ENCODE data around the gene PTPRM.
"Not testable (repeated sequence)": the region's sequence is repeated elsewhere in the genome, so short reads cannot be mapped to it uniquely, and the experiment has no call there.

The PTPRM gene

DNA sequence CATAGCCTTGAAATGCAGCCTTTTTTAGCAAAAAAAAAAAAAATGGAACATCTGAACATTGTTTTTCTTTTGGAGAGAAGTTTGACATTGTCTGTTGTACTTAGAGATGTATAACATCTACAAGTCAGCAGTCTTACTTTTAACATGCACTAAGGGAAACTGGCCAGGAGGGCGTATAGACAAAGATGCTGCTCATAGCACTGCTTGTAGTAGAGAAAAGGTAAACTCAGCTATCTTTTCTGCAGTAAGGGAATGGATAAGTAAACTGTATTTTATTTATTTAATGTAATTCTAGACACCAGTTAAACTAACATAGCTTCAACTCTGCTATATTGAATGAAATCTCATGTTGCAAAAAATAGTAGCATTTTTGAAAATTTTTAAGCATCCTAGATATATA, 489.6 kb downstream of the PTPRM start:
- no peak overlapping the region for H3K4me3 ChIP-seq (ENCODE audit: low read depth, low read length)
- TF ChIP-seq, protein P1, sequence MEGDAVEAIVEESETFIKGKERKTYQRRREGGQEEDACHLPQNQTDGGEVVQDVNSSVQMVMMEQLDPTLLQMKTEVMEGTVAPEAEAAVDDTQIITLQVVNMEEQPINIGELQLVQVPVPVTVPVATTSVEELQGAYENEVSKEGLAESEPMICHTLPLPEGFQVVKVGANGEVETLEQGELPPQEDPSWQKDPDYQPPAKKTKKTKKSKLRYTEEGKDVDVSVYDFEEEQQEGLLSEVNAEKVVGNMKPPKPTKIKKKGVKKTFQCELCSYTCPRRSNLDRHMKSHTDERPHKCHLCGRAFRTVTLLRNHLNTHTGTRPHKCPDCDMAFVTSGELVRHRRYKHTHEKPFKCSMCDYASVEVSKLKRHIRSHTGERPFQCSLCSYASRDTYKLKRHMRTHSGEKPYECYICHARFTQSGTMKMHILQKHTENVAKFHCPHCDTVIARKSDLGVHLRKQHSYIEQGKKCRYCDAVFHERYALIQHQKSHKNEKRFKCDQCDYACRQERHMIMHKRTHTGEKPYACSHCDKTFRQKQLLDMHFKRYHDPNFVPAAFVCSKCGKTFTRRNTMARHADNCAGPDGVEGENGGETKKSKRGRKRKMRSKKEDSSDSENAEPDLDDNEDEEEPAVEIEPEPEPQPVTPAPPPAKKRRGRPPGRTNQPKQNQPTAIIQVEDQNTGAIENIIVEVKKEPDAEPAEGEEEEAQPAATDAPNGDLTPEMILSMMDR (IDR thresholded peaks at IDR 0.05; ENCODE audit: low read depth, low read length), result no peak

GRCh38 chr18:8063152-8063551, 496.0 kb downstream of the PTPRM start:
- not testable (repeated sequence) for H3K4me3 ChIP-seq (ENCODE audit: low read depth, low read length)

GRCh38 chr18:8063733-8064132, 496.6 kb downstream of the PTPRM start:
- H3K4me3 ChIP-seq (ENCODE audit: low read depth, low read length), result no peak overlapping the region
- TF ChIP-seq, protein P1 (IDR thresholded peaks at IDR 0.05; ENCODE audit: low read depth, low read length), result no peak

GRCh38 chr18:8065284-8065683, 498.2 kb downstream of the PTPRM start:
- no peak overlapping the region for H3K4me3 ChIP-seq (ENCODE audit: low read depth, low read length)
- TF ChIP-seq, protein P1 (IDR thresholded peaks at IDR 0.05; ENCODE audit: low read depth, low read length), result no peak

- TF ChIP-seq, protein P1 (IDR thresholded peaks at IDR 0.05; ENCODE audit: low read depth, low read length), result no peak
- no peak overlapping the region for H3K4me3 ChIP-seq (ENCODE audit: low read depth, low read length)
These were observed 498.7 kb downstream of the PTPRM start for GRCh38 chr18:8065773-8066172.

GRCh38 chr18:8069708-8070107, 502.6 kb downstream of the PTPRM start:
- TF ChIP-seq, protein P1 (IDR thresholded peaks at IDR 0.05; ENCODE audit: low read depth, low read length), result no peak

GRCh38 chr18:8073167-8073566, 506.1 kb downstream of the PTPRM start:
- H3K4me3 ChIP-seq (ENCODE audit: low read depth, low read length), result no peak overlapping the region
- TF ChIP-seq, protein P1 (IDR thresholded peaks at IDR 0.05; ENCODE audit: low read depth, low read length), result no peak

More at GRCh38 chr18:8069708-8070107, 502.6 kb downstream of the PTPRM start:
- H3K4me3 ChIP-seq (ENCODE audit: low read depth, low read length), result no peak overlapping the region

DNA sequence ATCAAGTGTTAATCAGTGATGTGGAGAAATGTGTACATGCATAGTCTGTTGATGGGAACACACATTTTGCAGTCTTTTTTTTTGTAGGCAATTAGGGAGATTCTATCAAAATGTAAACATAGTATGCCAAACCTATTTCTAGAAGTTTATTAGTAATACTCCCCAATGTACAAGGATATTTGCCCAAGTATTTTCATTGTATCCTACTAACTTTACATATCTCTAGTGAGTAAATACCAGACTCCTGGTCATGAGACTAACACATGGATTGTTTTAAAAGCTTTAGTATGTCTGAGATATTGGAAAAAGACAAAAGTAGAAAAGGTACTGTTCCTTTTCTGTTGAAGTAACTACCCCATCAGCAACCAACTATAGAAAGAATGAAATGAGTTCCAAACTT, 513.0 kb downstream of the PTPRM start:
- H3K4me3 ChIP-seq (ENCODE audit: low read depth, low read length), result no peak overlapping the region
- TF ChIP-seq, protein P1 (IDR thresholded peaks at IDR 0.05; ENCODE audit: low read depth, low read length), result no peak

All from WI38 (cell line).